HG03097 (cell line): ENCODE data around the gene MED27.

Experiments used
- ATAC-seq: cut with Tn5 transposase; IDR thresholded peaks from one replicate; pipeline ENCODE4 v1.9.1; 2021; ENCODE audit not compliant: unreplicated experiment, low FRiP score

The MED27 gene

GRCh38 chr9:131889437-131890251, 190.0 kb downstream of the MED27 start:
- ATAC-seq, result no peak

GRCh38 chr9:131888923-131889322, 190.7 kb downstream of the MED27 start:
- ATAC-seq, result no peak

GRCh38 chr9:131887680-131888079, 192.0 kb downstream of the MED27 start:
- ATAC-seq, result no peak

- ATAC-seq, result no peak
Observed at GRCh38 chr9:131886826-131887225, 192.8 kb downstream of the MED27 start.

GRCh38 chr9:131885144-131885609, 194.5 kb downstream of the MED27 start:
- no peak for ATAC-seq

- no peak for ATAC-seq
Observed at GRCh38 chr9:131884222-131884621, 195.4 kb downstream of the MED27 start.

- no peak for ATAC-seq
Observed at GRCh38 chr9:131880833-131881583, 198.7 kb downstream of the MED27 start.

- ATAC-seq, result no peak
Observed at GRCh38 chr9:131879911-131880290, 199.8 kb downstream of the MED27 start.

GRCh38 chr9:131879181-131879910, 200.3 kb downstream of the MED27 start:
- ATAC-seq, result no peak

- ATAC-seq, result no peak
Observed at GRCh38 chr9:131876486-131876885, 203.2 kb downstream of the MED27 start.

- no peak for ATAC-seq
Observed at GRCh38 chr9:131875828-131876485, 203.7 kb downstream of the MED27 start.

- ATAC-seq, result no peak
Observed at GRCh38 chr9:131874916-131875670, 204.6 kb downstream of the MED27 start.

- ATAC-seq, result no peak
Observed at GRCh38 chr9:131874447-131874846, 205.2 kb downstream of the MED27 start.

GRCh38 chr9:131873891-131874440, 205.7 kb downstream of the MED27 start:
- no peak for ATAC-seq

GRCh38 chr9:131873335-131873734, 206.3 kb downstream of the MED27 start:
- no peak for ATAC-seq

GRCh38 chr9:131872702-131873101, 207.0 kb downstream of the MED27 start:
- no peak for ATAC-seq

GRCh38 chr9:131872006-131872405, 207.7 kb downstream of the MED27 start:
- no peak for ATAC-seq

- no peak for ATAC-seq
Observed at GRCh38 chr9:131870156-131870555, 209.5 kb downstream of the MED27 start.

GRCh38 chr9:131869348-131869747, 210.3 kb downstream of the MED27 start:
- no peak for ATAC-seq

GRCh38 chr9:131868766-131869165, 210.9 kb downstream of the MED27 start:
- ATAC-seq, result no peak
